ENCODE data around the gene XIAP.
"Not testable (repeated sequence)": the region's sequence is repeated elsewhere in the genome, so short reads cannot be mapped to it uniquely, and the experiment has no call there.

The XIAP gene

DNA sequence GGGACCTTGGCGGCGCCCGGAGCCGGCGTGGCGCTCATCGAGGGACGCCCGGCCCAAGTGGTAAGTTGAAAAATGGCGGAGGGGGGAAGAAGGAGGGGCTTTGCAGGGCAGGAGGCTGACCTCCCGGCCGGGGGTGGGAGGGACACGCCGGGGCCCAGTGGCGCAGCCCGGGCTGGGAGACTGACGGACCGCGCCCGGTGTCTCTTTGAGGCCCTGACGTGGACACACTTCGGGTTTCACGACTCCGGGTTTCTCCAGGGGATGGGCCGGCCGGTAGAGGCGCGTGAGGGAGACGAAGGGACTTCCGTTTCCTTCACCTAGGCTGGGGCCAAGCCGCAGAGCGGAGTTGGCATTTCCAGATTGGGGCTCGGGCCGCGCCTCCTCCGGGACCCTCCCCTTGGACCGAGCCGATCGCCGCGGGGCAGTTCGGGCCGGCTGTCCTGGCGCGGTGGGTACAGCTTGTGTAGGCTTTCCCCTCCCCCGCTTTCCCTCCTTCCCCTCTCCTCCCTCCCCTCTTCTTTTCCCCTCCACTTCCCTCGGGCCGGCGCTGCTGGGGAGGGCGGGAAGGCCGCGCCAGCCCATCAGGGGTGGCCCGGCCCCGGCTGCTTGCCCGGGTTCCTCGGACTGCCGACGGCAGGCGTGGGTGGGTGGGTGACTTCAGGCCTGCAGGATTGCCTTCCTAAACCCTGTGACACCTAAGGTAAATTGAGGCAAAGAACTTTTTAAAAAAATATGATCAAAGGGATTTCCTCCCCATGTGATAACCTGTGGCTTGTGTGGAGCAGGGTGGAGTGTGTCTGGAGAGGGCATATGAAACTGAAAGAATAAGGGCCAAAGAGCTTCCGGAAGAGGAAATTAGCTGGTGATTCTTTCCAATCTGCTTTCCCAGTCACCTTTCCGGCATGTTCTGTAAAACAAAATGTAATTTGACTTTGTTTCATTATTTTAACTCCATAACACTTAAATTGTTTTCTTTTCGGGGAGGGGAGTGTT lies at the start of gene XIAP:
TSS of gene XIAP (plus strand) at position 208 of the 993 bp plus-strand sequence. CDS start 25,610 bp downstream, outside the sequence.
- peak; percentile 87 to 93 (median 88) for DNase-seq

GRCh38 chrX:123814343-123814742 lies 45.5 kb upstream of the XIAP start:
- no peak for DNase-seq

DNA sequence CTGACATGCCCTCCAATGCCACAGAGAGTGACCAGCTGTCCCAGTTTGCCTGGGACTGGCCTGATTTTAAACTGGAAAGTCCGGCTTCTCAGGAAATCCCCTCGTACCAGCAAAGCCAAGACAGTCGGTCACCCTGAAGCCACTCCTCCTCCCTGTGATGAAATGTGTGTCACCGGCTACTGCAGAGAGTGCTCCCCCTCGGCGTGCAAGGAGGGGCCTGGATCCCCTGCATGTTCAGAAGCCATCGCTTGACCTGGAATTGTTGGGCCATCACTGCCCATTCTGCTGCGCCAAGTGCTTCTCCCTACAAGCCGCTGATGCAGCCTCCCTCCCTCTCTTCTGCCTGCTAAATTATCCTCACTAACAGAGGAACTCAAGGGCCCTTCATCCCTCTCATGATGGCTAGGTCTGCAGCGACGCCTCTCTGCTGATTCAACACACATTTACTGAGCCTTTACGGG lies 44.9 kb upstream of the XIAP start:
- peak; percentile 38 to 53 (median 39) for DNase-seq

- DNase-seq = no peak
Measured at GRCh38 chrX:123817288-123817894, 42.5 kb upstream of the XIAP start.

DNA sequence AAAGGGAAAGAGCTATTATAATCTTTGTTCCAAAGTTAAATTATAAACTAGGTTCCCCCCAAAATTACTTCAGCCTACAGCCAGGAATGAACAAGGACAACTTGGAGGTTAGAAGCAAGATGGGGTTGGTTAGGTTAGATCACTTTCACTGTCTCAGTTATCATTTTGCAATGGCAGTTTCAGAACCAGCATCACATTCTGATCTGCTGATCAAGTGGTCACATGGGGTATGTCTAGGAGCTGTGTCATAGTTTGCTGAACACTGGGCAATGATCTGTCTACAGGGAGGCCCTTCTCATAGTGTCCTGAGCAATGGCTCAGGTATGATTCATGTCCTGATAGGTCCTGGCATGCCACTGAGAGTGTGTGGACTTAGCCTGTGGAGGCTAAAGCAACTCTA lies 41.6 kb upstream of the XIAP start:
- peak; percentile 15 to 42 (median 17) for DNase-seq

DNA sequence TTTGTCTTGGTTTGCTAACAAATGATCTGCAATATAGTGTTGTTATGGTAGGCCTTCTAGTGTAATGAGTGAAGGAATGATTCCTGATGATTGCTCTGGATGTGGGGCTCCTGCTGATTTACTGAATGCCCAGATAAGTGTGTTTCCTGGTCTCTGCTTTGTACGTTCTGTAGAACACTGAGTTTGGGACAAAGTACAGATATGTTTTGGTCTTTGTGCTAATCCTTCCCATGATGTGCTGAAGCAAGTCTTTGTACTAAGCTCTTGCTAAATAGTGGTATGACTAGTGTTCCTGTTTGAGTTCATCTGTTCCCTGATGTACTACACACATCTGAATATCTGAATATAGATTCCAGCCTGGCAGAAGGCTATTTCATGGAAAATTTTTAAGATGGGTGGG lies 36.9 kb upstream of the XIAP start:
- DNase-seq = peak in 1 of 3 donors; percentile 18

GRCh38 chrX:123830309-123830708 lies 29.5 kb upstream of the XIAP start:
- peak; percentile 82 to 87 (median 84) for DNase-seq

GRCh38 chrX:123833387-123833786 lies 26.5 kb upstream of the XIAP start:
- DNase-seq = peak; percentile 54 to 62 (median 55)

DNA sequence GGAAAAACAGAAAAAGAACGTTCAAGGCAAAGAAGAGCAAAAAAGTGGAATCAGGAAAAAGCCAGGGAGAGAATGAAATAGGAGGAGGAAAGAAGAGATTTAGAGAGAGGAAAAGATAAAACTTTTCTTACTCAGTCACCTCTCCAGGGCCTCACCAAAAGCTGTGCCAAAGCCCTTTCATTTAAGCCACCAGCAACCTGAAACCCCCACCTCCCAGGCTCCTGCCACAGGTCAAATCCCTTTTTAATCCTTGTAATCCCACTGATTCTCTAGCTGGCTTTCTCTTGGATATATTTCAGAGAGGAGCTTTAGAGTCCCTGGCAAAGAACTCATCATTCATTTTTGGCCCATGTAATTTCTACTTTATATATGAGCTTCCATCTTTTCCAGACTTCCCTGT lies 25.7 kb upstream of the XIAP start:
- no peak for DNase-seq

- peak; percentile 49 to 77 (median 67) for DNase-seq
Measured at GRCh38 chrX:123835661-123836371, 24.0 kb upstream of the XIAP start.

DNA sequence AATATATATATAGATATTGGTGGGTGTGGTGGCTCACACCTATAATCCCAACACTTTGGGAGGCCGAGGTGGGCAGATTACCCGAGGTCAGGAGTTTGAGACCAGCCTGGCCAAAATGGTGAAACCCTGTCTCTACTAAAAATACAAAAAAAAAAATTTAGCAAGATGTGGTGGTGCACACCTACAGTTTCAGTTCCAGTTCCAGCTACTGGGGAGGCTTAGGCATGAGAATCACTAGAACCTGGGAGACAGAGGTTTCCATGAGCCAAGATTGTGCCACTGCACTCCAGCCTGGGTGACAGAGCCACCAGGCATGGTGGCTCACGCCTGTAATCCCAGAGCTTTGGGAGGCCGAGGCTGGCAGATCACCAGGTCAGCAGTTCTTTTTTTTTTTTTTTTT lies 14.7 kb upstream of the XIAP start:
- DNase-seq = not testable (repeated sequence)

- peak; percentile 83 to 92 (median 87) for DNase-seq
Measured at GRCh38 chrX:123846577-123847038, 13.2 kb upstream of the XIAP start.

DNA sequence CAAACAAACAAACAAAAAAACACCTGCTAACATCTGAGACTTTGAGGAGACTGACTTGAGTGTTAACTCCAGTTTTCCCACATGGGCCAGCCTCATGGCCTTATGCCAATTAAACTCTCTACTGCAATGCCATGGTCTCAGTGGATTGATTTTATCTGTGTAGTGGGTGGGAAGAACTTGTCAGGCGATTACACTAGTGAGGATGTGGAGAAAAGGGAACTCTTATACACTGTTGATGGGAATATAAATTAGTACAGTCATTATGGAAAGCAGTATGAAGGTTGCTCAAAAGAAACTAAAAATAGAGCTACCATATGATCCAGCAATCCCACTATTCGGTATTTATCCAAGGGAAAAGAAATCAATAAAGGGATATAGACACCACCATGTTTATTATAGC lies 12.8 kb upstream of the XIAP start:
- DNase-seq = peak; percentile 38 to 66 (median 47)

GRCh38 chrX:123849096-123849495 lies 10.8 kb upstream of the XIAP start:
- no peak for DNase-seq

- not testable (repeated sequence) for DNase-seq
Measured at GRCh38 chrX:123849906-123850305, 9.9 kb upstream of the XIAP start.

GRCh38 chrX:123851079-123851478 lies 8.8 kb upstream of the XIAP start:
- peak; percentile 42 to 57 (median 55) for DNase-seq

- DNase-seq = no peak
Measured at GRCh38 chrX:123854329-123854728, 5.5 kb upstream of the XIAP start.

- peak in 1 of 3 donors; percentile 76 for DNase-seq
Measured at GRCh38 chrX:123859409-123859845, 426 bp upstream of the XIAP start.

GRCh38 chrX:123860983-123861382 lies 1.1 kb downstream of the XIAP start:
- peak in 1 of 3 donors; percentile 9 for DNase-seq

- DNase-seq = peak; percentile 69 to 90 (median 85)
Measured at GRCh38 chrX:123869488-123869887, 9.6 kb downstream of the XIAP start.

DNA sequence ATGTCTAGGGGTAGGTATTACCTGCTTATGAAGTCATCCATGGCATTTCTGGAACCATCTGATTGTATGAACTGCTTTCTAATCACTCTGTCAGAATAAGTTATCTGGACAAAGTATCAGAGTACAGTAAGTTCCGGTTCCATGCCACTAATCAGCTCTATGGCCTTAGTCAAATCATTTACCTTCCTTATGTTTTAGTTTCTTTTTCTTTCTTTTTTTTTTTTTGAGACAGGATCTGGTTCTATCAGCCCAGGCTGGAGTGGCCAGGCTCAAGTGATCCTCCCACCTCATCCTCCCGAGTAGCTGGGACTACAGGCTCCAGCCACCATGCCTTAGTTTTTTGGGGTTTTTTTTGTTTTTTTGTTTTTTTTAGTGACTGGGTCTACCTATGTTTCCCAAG lies 11.5 kb downstream of the XIAP start:
- peak in 2 of 3 donors; percentile 10 to 20 for DNase-seq

- peak in 1 of 3 donors; percentile 13 for DNase-seq
Measured at GRCh38 chrX:123873956-123874355, 14.1 kb downstream of the XIAP start.

DNA sequence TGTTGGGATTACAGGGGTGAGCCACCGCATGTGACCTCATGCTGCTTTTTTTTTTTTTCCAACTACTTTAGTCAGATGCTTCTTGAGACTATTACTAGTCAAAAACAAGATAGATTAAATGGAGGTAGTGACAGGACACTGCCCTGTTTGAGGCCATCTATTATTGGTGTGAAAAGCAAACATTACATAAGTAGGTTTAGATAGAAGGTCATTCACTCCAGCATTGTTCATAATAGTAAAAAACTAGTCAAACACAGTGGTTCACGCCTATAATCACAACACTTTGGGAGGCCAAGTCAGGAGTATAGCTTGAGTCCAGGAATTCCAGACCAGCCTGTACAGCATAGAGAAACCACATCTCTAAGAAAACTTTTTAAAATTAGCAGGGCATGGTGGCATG lies 16.3 kb downstream of the XIAP start:
- DNase-seq = no peak

Data from suppressor macrophage treated with lipopolysaccharide for 1 hour (primary cell).